Duodenal mucosa (tissue), 2 donors: Measurements from ENCODE around the gene L3MBTL2.
"Not testable (repeated sequence)": the region's sequence is repeated elsewhere in the genome, so short reads cannot be mapped to it uniquely, and the experiment has no call there.

Source experiments
- H3K27ac ChIP-seq: one replicate; pipeline ENCODE4 v1.7.0; 2013; ENCODE audit warnings: low read depth, low read length
- H3K27me3 ChIP-seq, 2 donors: one replicate each; pipeline ENCODE4 v1.7.0; 2013; ENCODE audit warnings: low read length in 2 of 2, control low read depth in 1 of 2; ENCODE audit not compliant: insufficient read depth in 2 of 2, control insufficient read depth in 1 of 2
- H3K36me3 ChIP-seq, 2 donors: one replicate each; pipeline ENCODE4 v1.7.0; 2013; ENCODE audit warnings: low read length in 2 of 2, control low read depth in 1 of 2; ENCODE audit not compliant: insufficient read depth in 2 of 2, control insufficient read depth in 1 of 2
- H3K4me1 ChIP-seq, 2 donors: one replicate each; pipeline ENCODE4 v1.7.0; 2013; ENCODE audit warnings: low read length in 2 of 2, control low read depth in 1 of 2; ENCODE audit not compliant: insufficient read depth in 2 of 2, control insufficient read depth in 1 of 2
- H3K4me3 ChIP-seq, 2 donors: one replicate each; pipeline ENCODE4 v1.7.0; 2013; ENCODE audit warnings: low read length in 2 of 2, low read depth in 1 of 2
- H3K9ac ChIP-seq, 2 donors: one replicate each; pipeline ENCODE4 v1.7.0; 2013; ENCODE audit warnings: low read length in 2 of 2, low read depth in 1 of 2
- H3K9me3 ChIP-seq, 2 donors: one replicate each; pipeline ENCODE4 v1.7.0; 2013; ENCODE audit warnings: low read length in 2 of 2, control low read depth in 1 of 2; ENCODE audit not compliant: control insufficient read depth in 1 of 2

The L3MBTL2 gene

DNA sequence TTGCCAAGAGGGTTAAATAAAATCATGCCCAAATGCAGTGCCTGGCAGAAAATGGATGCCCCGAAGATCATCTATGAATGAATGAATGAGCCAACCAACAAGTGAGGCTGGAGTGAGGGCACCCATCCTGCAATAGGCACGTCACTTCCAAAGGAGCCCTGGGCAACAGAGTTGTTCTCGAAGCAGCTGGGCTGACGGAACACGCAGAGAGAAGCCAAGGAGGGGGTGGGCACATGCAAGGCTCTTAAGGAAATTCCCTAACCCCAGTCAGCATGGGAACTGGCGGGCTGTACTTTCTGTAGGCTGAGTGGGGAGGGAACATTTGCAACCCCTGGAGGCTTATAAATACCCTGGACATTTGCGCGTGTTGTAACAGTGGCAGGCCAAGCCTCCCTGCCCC, 47.3 kb downstream of the L3MBTL2 start:
- Histone ChIP-seq H3K9me3 (no peaks in the 10 kb centered on the region), H3K27ac (no peak overlapping the region), H3K4me3 (no peak overlapping the region), H3K36me3 (peaks cover 56 to 96% of the 10 kb centered on the region in 2 donors), H3K4me1 (no peaks in the 10 kb centered on the region), H3K27me3 (no peaks in the 10 kb centered on the region), H3K9ac (no peak overlapping the region)

DNA sequence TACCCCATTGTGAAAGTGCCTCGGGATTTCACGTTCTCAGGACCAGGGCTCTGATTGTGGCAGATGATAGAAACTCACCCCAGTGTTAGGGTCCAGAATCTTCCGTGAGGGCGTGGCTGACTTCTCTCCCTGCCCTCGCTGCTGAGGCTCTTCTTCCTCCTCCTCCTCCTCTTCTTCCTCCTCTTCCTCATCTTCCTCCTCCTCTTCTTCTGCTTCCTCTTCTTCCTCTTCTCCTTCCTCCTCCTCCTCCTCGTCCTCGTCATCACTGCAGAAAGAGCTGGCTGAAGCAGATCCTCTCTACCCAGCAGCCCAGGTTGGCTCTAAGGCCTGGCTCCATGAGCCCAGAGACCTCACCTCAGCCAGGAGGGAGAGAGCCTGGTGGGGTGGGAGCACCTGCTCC, 49.1 kb downstream of the L3MBTL2 start:
- Histone ChIP-seq H3K9me3 (no peaks in the 10 kb centered on the region), H3K4me1 (no peaks in the 10 kb centered on the region), H3K36me3 (peaks cover 51 to 93% of the 10 kb centered on the region in 2 donors), H3K27ac (no peak overlapping the region), H3K27me3 (no peaks in the 10 kb centered on the region), H3K4me3 (no peak overlapping the region), H3K9ac (no peak overlapping the region)

DNA sequence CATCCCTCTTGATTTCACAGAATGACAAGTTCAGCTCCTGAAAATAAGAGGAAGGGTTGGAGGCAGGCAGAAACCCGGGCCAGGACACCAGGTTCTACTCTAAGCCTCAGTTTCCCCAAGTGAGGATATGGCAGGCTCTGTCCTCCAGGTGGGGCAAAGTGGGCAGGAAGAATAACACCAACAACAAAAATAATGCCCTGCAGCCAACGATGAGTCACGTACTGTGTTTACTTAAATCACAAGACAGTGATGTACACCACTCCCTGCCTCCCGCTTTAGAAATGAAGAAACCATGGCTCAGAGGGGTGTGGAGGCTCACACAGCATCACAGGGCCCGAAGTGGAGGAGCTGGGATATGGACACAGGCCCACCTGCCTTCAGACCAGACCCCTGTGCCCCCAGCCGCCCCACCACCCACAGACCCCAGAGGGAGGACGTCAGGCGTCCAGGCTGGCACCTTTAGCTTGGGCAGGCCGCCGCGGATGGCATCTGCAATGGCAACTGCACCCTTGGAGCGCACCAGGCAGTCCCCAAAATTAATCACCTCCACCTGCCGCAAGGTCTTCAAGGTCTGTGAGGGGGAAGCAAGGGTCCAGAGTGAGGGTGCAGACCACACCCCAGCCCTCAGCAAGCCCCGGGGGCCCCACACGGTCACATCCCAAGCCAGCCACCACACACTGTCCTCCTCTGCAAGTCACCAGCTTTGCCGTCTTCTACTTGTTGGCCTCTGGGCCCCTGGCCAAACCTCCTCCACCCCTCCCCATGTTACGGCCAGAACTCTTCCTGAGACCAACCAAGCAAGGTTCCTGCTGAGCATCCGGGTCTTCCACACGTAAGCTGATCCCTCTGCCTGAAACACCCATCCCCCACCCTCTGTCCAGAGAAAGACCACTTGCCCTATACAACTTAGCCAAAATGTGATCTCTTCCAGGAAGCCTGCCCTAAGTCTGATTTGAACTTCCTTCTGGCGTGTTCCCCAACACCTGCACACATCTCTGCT, 51.4 kb downstream of the L3MBTL2 start:
- Histone ChIP-seq H3K27me3 (no peaks in the 10 kb centered on the region), H3K4me1 (no peaks in the 10 kb centered on the region), H3K4me3 (no peak overlapping the region), H3K27ac (no peak overlapping the region), H3K9me3 (no peaks in the 10 kb centered on the region), H3K9ac (no peak overlapping the region), H3K36me3 (peaks cover 37 to 85% of the 10 kb centered on the region in 2 donors)

GRCh38 chr22:41257696-41258095, 52.6 kb downstream of the L3MBTL2 start:
- no peaks in the 10 kb centered on the region for H3K4me1 ChIP-seq
- no peak overlapping the region for H3K9ac ChIP-seq
- H3K4me3 ChIP-seq = no peak overlapping the region
- peaks cover 38 to 86% of the 10 kb centered on the region in 2 donors for H3K36me3 ChIP-seq
- no peak overlapping the region for H3K27ac ChIP-seq
- H3K27me3 ChIP-seq = no peaks in the 10 kb centered on the region
- no peaks in the 10 kb centered on the region for H3K9me3 ChIP-seq

DNA sequence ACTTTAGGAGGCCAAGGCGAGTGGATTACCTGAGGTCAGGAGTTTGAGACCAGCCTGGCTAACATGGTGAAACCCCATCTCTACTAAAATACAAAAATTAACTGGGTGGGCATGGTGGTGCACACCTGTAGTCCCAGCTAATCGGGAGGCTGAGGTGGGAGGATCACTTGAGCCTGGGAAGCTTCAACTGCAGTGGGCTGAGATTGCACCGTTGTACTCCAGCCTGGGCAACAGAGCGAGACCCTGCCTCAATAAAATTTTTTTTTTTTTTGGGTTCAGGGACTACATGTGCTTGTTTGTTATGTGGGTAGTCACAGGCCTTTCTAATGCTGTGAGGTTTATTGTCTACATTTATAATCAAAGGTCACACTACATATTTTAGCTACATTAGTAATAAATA, 54.6 kb downstream of the L3MBTL2 start:
- H3K36me3 ChIP-seq = peaks cover 36 to 87% of the 10 kb centered on the region in 2 donors
- not testable (repeated sequence) for H3K4me3 ChIP-seq, H3K4me1 ChIP-seq, H3K9me3 ChIP-seq, H3K9ac ChIP-seq, H3K27me3 ChIP-seq, H3K27ac ChIP-seq

DNA sequence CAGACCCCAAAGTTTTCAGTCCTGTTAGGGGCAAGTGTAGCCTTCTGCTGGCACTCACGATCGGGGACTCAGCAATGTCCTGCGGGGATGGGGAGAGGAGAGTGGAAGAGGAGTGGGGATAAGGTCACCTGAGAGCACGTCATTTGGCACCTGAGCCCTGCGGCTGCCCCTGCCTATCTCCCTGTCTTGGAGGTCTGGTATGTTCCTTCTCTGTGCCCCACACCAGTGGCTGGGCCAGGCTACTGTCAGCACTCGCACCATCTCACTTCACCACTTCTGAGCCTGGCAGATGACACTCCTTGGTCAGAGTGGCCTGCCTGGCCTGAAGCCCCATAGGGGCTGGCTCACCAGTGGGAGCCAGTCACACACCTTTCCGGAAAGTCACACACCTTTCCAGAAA, 55.8 kb downstream of the L3MBTL2 start:
- no peak overlapping the region for H3K9ac ChIP-seq
- no peaks in the 10 kb centered on the region for H3K27me3 ChIP-seq
- peaks cover 37 to 85% of the 10 kb centered on the region in 2 donors for H3K36me3 ChIP-seq
- no peak overlapping the region for H3K27ac ChIP-seq
- no peaks in the 10 kb centered on the region for H3K4me1 ChIP-seq
- H3K9me3 ChIP-seq = no peaks in the 10 kb centered on the region
- no peak overlapping the region for H3K4me3 ChIP-seq

DNA sequence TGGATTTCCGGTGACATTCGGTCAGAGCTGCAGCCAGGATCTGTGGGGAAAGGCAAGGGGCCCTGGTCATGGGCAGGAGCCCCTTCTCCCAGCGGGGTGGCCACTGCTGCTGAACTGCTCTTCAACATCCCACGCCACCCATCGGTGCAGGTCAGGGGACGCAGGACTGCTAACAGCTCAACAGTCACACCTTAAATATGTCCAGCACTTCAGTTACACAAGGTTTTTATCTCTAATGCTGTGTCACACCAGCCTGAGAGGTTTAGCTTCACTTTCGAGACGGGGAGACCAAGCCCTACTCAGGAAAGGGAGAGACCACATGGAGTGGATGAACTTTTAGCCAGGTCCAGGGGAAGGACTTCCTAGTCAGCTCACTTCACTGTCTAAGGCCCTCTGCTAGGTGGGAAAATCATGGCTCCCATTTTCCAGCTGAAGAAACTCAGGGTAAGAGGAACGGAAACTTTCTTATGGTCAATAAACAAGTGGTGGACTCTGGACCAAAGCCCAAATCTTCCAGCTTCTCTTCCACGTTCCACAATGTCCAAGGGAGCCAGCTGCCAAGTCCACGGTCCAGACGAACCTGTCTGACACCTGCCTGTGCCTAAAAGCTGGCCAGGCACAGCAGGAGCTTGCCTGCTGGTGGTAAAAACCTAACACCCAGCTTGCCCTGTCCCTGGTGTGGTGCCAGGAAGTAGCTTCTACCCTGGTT, 56.6 kb downstream of the L3MBTL2 start:
- H3K4me1 ChIP-seq = no peaks in the 10 kb centered on the region
- no peaks in the 10 kb centered on the region for H3K27me3 ChIP-seq
- H3K36me3 ChIP-seq = peaks cover 31 to 83% of the 10 kb centered on the region in 2 donors
- H3K27ac ChIP-seq = no peak overlapping the region
- H3K9me3 ChIP-seq = no peaks in the 10 kb centered on the region
- no peak overlapping the region for H3K9ac ChIP-seq
- no peak overlapping the region for H3K4me3 ChIP-seq

- H3K36me3 ChIP-seq = peaks cover 33 to 80% of the 10 kb centered on the region in 2 donors
Measured at GRCh38 chr22:41262250-41262765, 57.2 kb downstream of the L3MBTL2 start.

GRCh38 chr22:41263704-41264103, 58.6 kb downstream of the L3MBTL2 start:
- Histone ChIP-seq H3K27ac (no peak overlapping the region), H3K9ac (no peak overlapping the region), H3K27me3 (no peaks in the 10 kb centered on the region), H3K4me1 (no peaks in the 10 kb centered on the region), H3K36me3 (peaks cover 38 to 83% of the 10 kb centered on the region in 2 donors), H3K4me3 (no peak overlapping the region), H3K9me3 (no peaks in the 10 kb centered on the region)

More at GRCh38 chr22:41262250-41262765, 57.2 kb downstream of the L3MBTL2 start:
- Histone ChIP-seq H3K9ac (no peak overlapping the region), H3K27me3 (no peaks in the 10 kb centered on the region), H3K9me3 (no peaks in the 10 kb centered on the region), H3K4me1 (no peaks in the 10 kb centered on the region), H3K4me3 (no peak overlapping the region), H3K27ac (no peak overlapping the region)

DNA sequence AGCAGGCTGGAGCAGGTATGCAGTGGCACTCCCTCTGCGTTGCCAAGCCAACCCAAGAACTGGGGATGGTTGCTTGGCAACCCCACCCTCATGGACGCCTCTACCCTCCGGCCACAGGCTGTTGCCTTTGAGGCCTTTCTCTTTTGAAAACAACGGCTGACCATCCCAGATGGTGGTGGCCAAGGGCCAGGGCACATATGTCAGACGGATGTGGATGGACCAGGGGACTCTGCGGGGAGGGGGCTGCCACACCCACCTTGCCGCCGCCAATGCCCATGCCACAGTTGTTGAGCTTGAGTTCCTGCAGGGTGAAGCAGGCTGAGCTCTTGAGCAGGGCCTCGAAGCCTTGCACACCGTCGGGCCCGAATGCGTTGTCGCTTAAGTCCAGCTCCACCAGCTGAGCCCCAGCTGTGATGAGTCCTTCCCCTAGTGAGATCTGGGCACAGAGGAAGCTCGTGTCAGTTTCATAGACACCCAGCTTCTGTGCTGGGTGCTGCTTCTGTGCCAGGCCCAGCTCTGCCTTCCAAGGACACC, 59.4 kb downstream of the L3MBTL2 start:
- Histone ChIP-seq H3K27me3 (no peaks in the 10 kb centered on the region), H3K4me1 (no peaks in the 10 kb centered on the region), H3K9ac (no peak overlapping the region), H3K9me3 (no peaks in the 10 kb centered on the region), H3K4me3 (no peak overlapping the region), H3K36me3 (peaks cover 35 to 84% of the 10 kb centered on the region in 2 donors), H3K27ac (no peak overlapping the region)
